ENCODE measurements around the gene MBNL1. TPM values are rescaled to one million over a fixed set of nuclear protein-coding genes. Genes with fewer than 3 reads are reported as not detected.

Gene MBNL1
- total and polyA plus RNA-seq, 2 of the 13 experiments (the other 11 are each of a cell fraction or from before 2014, with no cell fraction given): 27.1 to 55.4 TPM

DNA sequence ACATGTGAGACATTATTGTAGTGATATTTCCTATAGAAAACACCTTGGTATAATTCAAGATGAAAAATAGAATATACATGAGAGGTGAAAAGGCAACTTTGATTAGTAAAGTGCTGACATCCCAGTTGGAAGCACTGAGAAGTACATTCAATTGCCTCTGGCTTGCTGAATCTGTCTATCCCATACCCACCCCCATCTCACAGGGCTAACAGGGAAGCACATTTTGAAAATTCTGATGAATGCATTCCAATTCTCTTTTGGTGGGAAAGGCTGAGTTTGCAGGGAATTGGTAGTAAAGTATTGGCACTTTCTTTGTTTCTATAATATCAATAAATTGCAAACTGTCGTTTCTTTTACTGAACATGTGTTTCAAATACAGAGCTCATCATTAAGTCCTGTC is 122.9 kb downstream of the MBNL1 start (continued):
- TF ChIP-seq, protein P1, sequence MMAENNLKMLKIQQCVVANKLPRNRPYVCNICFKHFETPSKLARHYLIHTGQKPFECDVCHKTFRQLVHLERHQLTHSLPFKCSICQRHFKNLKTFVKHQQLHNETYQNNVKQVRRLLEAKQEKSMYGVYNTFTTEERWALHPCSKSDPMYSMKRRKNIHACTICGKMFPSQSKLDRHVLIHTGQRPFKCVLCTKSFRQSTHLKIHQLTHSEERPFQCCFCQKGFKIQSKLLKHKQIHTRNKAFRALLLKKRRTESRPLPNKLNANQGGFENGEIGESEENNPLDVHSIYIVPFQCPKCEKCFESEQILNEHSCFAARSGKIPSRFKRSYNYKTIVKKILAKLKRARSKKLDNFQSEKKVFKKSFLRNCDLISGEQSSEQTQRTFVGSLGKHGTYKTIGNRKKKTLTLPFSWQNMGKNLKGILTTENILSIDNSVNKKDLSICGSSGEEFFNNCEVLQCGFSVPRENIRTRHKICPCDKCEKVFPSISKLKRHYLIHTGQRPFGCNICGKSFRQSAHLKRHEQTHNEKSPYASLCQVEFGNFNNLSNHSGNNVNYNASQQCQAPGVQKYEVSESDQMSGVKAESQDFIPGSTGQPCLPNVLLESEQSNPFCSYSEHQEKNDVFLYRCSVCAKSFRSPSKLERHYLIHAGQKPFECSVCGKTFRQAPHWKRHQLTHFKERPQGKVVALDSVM (CRISPR knock-in tag; IDR thresholded peaks at IDR 0.05): no peak
- TF ChIP-seq ZNF850 (CRISPR knock-in tag; conservative IDR thresholded peaks at IDR 0.05) (no peak), HHEX (CRISPR knock-in tag; IDR thresholded peaks at IDR 0.05) (no peak), IKZF1 (IDR thresholded peaks at IDR 0.05) (no peak), TCF12 (IDR thresholded peaks at IDR 0.05) (no peak), TCF12 (CRISPR knock-in tag; IDR thresholded peaks at IDR 0.05) (no peak)
- TF ChIP-seq, protein P2, sequence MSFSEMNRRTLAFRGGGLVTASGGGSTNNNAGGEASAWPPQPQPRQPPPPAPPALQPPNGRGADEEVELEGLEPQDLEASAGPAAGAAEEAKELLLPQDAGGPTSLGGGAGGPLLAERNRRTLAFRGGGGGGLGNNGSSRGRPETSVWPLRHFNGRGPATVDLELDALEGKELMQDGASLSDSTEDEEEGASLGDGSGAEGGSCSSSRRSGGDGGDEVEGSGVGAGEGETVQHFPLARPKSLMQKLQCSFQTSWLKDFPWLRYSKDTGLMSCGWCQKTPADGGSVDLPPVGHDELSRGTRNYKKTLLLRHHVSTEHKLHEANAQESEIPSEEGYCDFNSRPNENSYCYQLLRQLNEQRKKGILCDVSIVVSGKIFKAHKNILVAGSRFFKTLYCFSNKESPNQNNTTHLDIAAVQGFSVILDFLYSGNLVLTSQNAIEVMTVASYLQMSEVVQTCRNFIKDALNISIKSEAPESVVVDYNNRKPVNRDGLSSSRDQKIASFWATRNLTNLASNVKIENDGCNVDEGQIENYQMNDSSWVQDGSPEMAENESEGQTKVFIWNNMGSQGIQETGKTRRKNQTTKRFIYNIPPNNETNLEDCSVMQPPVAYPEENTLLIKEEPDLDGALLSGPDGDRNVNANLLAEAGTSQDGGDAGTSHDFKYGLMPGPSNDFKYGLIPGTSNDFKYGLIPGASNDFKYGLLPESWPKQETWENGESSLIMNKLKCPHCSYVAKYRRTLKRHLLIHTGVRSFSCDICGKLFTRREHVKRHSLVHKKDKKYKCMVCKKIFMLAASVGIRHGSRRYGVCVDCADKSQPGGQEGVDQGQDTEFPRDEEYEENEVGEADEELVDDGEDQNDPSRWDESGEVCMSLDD (CRISPR knock-in tag; IDR thresholded peaks at IDR 0.05; ENCODE audit: borderline replicate concordance): no peak
- TF ChIP-seq, protein P3, sequence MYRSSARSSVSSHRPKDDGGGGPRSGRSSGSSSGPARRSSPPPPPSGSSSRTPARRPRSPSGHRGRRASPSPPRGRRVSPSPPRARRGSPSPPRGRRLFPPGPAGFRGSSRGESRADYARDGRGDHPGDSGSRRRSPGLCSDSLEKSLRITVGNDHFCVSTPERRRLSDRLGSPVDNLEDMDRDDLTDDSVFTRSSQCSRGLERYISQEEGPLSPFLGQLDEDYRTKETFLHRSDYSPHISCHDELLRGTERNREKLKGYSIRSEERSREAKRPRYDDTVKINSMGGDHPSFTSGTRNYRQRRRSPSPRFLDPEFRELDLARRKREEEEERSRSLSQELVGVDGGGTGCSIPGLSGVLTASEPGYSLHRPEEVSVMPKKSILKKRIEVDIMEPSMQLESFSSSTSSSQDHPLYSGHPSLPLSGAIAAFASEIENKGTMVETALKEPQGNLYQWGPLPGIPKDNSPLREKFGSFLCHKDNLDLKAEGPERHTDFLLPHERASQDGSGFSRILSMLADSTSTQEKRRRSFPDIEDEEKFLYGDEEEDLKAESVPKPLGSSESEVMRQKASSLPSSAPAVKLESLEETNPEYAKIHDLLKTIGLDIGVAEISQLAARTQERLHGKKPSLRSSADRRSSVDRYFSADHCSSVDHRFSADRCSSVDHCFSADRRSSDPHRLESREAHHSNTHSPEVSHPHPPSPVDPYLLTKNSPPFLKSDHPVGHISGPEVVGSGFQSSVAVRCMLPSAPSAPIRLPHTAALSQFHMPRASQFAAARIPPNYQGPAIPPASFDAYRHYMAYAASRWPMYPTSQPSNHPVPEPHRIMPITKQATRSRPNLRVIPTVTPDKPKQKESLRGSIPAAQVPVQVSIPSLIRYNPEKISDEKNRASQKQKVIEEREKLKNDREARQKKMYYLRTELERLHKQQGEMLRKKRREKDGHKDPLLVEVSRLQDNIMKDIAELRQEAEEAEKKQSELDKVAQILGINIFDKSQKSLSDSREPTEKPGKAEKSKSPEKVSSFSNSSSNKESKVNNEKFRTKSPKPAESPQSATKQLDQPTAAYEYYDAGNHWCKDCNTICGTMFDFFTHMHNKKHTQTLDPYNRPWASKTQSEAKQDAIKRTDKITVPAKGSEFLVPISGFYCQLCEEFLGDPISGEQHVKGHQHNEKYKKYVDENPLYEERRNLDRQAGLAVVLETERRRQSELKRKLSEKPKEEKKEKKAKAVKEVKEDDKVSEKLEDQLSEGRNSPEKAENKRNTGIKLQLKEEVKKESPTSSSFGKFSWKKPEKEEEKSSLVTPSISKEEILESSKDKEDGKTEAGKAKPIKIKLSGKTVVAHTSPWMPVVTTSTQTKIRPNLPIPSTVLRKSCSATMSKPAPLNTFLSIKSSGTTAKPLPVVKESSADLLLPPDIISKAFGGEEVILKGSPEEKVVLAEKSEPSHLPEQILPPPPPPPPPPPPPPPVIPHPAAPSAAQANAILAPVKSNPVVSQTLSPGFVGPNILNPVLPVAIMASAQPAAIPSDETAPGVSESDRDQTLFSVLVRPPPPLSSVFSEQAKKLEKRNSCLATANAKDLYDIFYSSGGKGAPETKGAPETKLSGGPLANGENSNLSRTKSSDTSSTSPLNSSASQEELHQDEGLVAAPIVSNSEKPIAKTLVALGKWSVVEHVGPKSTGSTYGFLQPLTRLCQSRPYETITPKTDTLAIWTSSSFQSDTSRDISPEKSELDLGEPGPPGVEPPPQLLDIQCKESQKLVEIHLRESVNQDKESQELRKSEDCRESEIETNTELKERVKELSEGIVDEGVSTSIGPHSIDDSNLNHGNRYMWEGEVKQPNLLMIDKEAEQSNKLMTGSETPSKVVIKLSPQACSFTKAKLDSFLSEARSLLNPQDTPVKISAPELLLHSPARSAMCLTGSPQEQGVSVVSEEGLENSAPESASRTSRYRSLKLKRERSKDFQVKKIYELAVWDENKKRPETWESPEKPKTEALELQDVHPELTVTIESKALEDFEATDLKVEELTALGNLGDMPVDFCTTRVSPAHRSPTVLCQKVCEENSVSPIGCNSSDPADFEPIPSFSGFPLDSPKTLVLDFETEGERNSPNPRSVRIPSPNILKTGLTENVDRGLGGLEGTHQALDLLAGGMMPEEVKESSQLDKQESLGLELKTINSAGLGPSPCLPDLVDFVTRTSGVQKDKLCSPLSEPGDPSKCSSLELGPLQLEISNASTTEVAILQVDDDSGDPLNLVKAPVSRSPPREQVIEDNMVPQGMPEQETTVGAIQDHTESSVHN (CRISPR knock-in tag; IDR thresholded peaks at IDR 0.05): no peak
